ENCODE measurements around the gene RMI1.

GRCh38 chr9:83966209-83966582, 14.4 kb upstream of the RMI1 start:
- TF ChIP-seq CTCF (IDR thresholded peaks at IDR 0.05; ENCODE audit: low read depth, low read length) = no peak
- no peak for TF ChIP-seq EZH2phosphoT487 (IDR thresholded peaks at IDR 0.05; ENCODE audit: low read depth)
